AG10803 (cell line): ENCODE data around the gene RUVBL2.

ENCODE experiments used
- DNase-seq: peaks from one replicate; pipeline ENCODE4 v3.0.0; 2010; ENCODE audit warnings: low read depth
- H3K4me3 ChIP-seq: 2 replicates; pipeline ENCODE4 v1.5.1; 2011; ENCODE audit warnings: mild to moderate bottlenecking, low read length, control low read depth
- TF ChIP-seq, protein P1 (sequence below): conservative IDR thresholded peaks from 2 replicates; pipeline ENCODE4 v1.5.1; 2011; ENCODE audit warnings: mild to moderate bottlenecking, low read length, control low read depth, inconsistent platforms

The RUVBL2 gene

GRCh38 chr19:49064029-49064629 is 70.4 kb downstream of the RUVBL2 start:
- TF ChIP-seq, protein P1, sequence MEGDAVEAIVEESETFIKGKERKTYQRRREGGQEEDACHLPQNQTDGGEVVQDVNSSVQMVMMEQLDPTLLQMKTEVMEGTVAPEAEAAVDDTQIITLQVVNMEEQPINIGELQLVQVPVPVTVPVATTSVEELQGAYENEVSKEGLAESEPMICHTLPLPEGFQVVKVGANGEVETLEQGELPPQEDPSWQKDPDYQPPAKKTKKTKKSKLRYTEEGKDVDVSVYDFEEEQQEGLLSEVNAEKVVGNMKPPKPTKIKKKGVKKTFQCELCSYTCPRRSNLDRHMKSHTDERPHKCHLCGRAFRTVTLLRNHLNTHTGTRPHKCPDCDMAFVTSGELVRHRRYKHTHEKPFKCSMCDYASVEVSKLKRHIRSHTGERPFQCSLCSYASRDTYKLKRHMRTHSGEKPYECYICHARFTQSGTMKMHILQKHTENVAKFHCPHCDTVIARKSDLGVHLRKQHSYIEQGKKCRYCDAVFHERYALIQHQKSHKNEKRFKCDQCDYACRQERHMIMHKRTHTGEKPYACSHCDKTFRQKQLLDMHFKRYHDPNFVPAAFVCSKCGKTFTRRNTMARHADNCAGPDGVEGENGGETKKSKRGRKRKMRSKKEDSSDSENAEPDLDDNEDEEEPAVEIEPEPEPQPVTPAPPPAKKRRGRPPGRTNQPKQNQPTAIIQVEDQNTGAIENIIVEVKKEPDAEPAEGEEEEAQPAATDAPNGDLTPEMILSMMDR = no peak
- H3K4me3 ChIP-seq = peak overlapping the region; percentile 29
- DNase-seq = no peak

- no peak for DNase-seq
- TF ChIP-seq, protein P1 = no peak
- peak within 1 kb of the TSS; percentile 29 for H3K4me3 ChIP-seq
Observed at GRCh38 chr19:49064768-49065611, 71.3 kb downstream of the RUVBL2 start, which contains the start of gene NTF4. Gene NTF4, minus strand, starts transcription at chr19:49064818. Its CDS starts 2,821 bp downstream, at chr19:49061997.
